ENCODE data around the gene PSMD10.

PSMD10 gene

GRCh38 chrX:108059801-108060200, 31.5 kb downstream of the PSMD10 start:
- H3K27ac ChIP-seq (ENCODE audit: low read depth, low read length) = no peak overlapping the region
- H4K20me1 ChIP-seq (ENCODE audit: control insufficient read depth, insufficient read depth, low read depth, low read length) = no peaks in the 10 kb centered on the region
- H3K9me3 ChIP-seq (ENCODE audit: control insufficient read depth, insufficient read depth, low read length) = no peaks in the 10 kb centered on the region
- H3K9me2 ChIP-seq (replicated peaks; ENCODE audit: control insufficient read depth, low read length) = no peaks in the 10 kb centered on the region
- no peaks in the 10 kb centered on the region for H3K27me3 ChIP-seq (ENCODE audit: control insufficient read depth, low read length)
- no peaks in the 10 kb centered on the region for H3K4me1 ChIP-seq (ENCODE audit: control insufficient read depth, low read length)
- H3K36me3 ChIP-seq (ENCODE audit: control insufficient read depth, low read length) = no peaks in the 10 kb centered on the region
- H3F3A ChIP-seq (ENCODE audit: control insufficient read depth, insufficient read depth) = no peaks in the 10 kb centered on the region
- H3K79me2 ChIP-seq (ENCODE audit: control insufficient read depth, low read length) = no peaks in the 10 kb centered on the region
- TF ChIP-seq EZH2phosphoT487 (IDR thresholded peaks at IDR 0.05; ENCODE audit: borderline replicate concordance, low read length) (no peak), CTCF (IDR thresholded peaks at IDR 0.05; ENCODE audit: low read depth, low read length, poor library complexity, severe bottlenecking) (no peak)
- no peak overlapping the region for H3K4me3 ChIP-seq (ENCODE audit: low read length)
- no peak overlapping the region for H3K4me2 ChIP-seq (ENCODE audit: low read length)

- no peaks in the 10 kb centered on the region for H3K9me2 ChIP-seq (replicated peaks; ENCODE audit: control insufficient read depth, low read length)
- no peak overlapping the region for H3K4me2 ChIP-seq (ENCODE audit: low read length)
- H3K36me3 ChIP-seq (ENCODE audit: control insufficient read depth, low read length) = no peaks in the 10 kb centered on the region
- no peak overlapping the region for H3K4me3 ChIP-seq (ENCODE audit: low read length)
- H3K4me1 ChIP-seq (ENCODE audit: control insufficient read depth, low read length) = no peaks in the 10 kb centered on the region
- H3F3A ChIP-seq (ENCODE audit: control insufficient read depth, insufficient read depth) = no peaks in the 10 kb centered on the region
- no peaks in the 10 kb centered on the region for H4K20me1 ChIP-seq (ENCODE audit: control insufficient read depth, insufficient read depth, low read depth, low read length)
- H3K79me2 ChIP-seq (ENCODE audit: control insufficient read depth, low read length) = no peaks in the 10 kb centered on the region
- TF ChIP-seq CTCF (IDR thresholded peaks at IDR 0.05; ENCODE audit: low read depth, low read length, poor library complexity, severe bottlenecking) (no peak), EZH2phosphoT487 (IDR thresholded peaks at IDR 0.05; ENCODE audit: borderline replicate concordance, low read length) (no peak)
- no peaks in the 10 kb centered on the region for H3K9me3 ChIP-seq (ENCODE audit: control insufficient read depth, insufficient read depth, low read length)
- no peaks in the 10 kb centered on the region for H3K27me3 ChIP-seq (ENCODE audit: control insufficient read depth, low read length)
- H3K27ac ChIP-seq (ENCODE audit: low read depth, low read length) = no peak overlapping the region
These were observed 35.8 kb downstream of the PSMD10 start for GRCh38 chrX:108055546-108055945.

GRCh38 chrX:108053218-108053617, 38.1 kb downstream of the PSMD10 start:
- no peaks in the 10 kb centered on the region for H3K9me2 ChIP-seq (replicated peaks; ENCODE audit: control insufficient read depth, low read length)

More at GRCh38 chrX:108053218-108053617, 38.1 kb downstream of the PSMD10 start:
- no peaks in the 10 kb centered on the region for H3K79me2 ChIP-seq (ENCODE audit: control insufficient read depth, low read length)
- no peak overlapping the region for H3K27ac ChIP-seq (ENCODE audit: low read depth, low read length)
- H3K4me3 ChIP-seq (ENCODE audit: low read length) = no peak overlapping the region
- no peaks in the 10 kb centered on the region for H3K36me3 ChIP-seq (ENCODE audit: control insufficient read depth, low read length)
- no peaks in the 10 kb centered on the region for H3K4me1 ChIP-seq (ENCODE audit: control insufficient read depth, low read length)
- no peaks in the 10 kb centered on the region for H4K20me1 ChIP-seq (ENCODE audit: control insufficient read depth, insufficient read depth, low read depth, low read length)
- no peak overlapping the region for H3K4me2 ChIP-seq (ENCODE audit: low read length)
- no peaks in the 10 kb centered on the region for H3K27me3 ChIP-seq (ENCODE audit: control insufficient read depth, low read length)
- no peaks in the 10 kb centered on the region for H3K9me3 ChIP-seq (ENCODE audit: control insufficient read depth, insufficient read depth, low read length)
- no peak for TF ChIP-seq CTCF (IDR thresholded peaks at IDR 0.05; ENCODE audit: low read depth, low read length, poor library complexity, severe bottlenecking)
- no peak for TF ChIP-seq EZH2phosphoT487 (IDR thresholded peaks at IDR 0.05; ENCODE audit: borderline replicate concordance, low read length)
- H3F3A ChIP-seq (ENCODE audit: control insufficient read depth, insufficient read depth) = no peaks in the 10 kb centered on the region

All from DOHH2 (cell line).